ENCODE data around the gene LRRC4C.

LRRC4C gene

DNA sequence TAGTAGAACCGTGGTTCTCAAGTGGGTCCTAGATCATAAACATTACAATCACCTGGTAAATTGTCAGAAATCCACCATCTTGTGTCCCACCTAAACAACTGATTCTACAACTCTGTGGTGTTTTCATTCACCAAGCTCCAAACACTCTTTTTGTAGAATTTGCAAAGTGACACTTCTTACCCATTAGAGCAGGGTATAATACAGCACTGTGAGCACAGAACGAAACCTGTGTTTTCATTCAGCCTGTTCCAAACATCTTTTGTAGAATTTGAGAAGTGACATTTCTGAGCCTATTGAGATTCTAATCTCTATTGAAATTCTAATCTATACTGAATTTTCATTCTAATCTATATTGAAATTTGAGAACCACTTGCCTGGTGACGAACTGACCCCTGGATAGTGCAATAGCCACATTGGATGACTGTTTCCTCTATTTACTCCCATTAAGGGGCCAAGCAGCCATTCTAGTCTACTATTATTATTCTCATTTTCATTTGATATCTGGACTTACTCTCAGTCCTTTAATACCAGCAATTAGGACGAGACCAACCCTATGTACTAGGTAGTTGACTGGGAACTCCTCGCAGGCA, 616.6 kb downstream of the LRRC4C start:
- TF ChIP-seq CTCF (conservative IDR thresholded peaks at IDR 0.05; ENCODE audit: low read length), result no peak
- no peak overlapping the region for H3K4me3 ChIP-seq (ENCODE audit: low read length)
- no peak for DNase-seq (ENCODE audit: low read depth)

DNA sequence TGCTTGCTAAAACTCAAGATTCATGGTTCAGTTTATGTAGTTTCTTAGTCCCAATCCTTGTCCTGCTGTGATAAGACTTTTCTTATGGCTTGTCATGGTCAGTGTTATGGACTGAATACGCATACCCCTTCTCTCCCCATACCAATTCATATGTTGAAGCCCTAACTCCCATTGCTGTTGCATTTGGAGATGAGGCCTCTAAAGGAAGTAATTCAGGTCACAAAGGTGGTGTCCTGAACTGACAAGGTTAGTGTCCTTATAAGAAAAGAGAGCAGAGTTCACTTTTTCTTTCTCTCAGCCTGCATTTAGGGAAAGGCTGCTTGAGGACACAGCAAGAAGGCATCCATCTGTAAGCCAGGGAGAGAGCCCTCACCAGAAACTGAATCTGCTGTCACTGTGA, 618.2 kb downstream of the LRRC4C start:
- H3K4me3 ChIP-seq (ENCODE audit: low read length), result no peak overlapping the region
- no peak for TF ChIP-seq CTCF (conservative IDR thresholded peaks at IDR 0.05; ENCODE audit: low read length)
- no peak for DNase-seq (ENCODE audit: low read depth)

GRCh38 chr11:40838181-40838683, 621.2 kb downstream of the LRRC4C start:
- no peak for DNase-seq (ENCODE audit: low read depth)
- no peak for TF ChIP-seq CTCF (conservative IDR thresholded peaks at IDR 0.05; ENCODE audit: low read length)
- H3K4me3 ChIP-seq (ENCODE audit: low read length), result no peak overlapping the region

GRCh38 chr11:40827116-40827515, 632.3 kb downstream of the LRRC4C start:
- TF ChIP-seq CTCF (conservative IDR thresholded peaks at IDR 0.05; ENCODE audit: low read length), result no peak

GRCh38 chr11:40826601-40827000, 632.9 kb downstream of the LRRC4C start:
- H3K4me3 ChIP-seq (ENCODE audit: low read length), result no peak overlapping the region
- TF ChIP-seq CTCF (conservative IDR thresholded peaks at IDR 0.05; ENCODE audit: low read length), result no peak
- DNase-seq (ENCODE audit: low read depth), result no peak

More at GRCh38 chr11:40827116-40827515, 632.3 kb downstream of the LRRC4C start:
- no peak overlapping the region for H3K4me3 ChIP-seq (ENCODE audit: low read length)
- no peak for DNase-seq (ENCODE audit: low read depth)

GRCh38 chr11:40825201-40825834, 634.1 kb downstream of the LRRC4C start:
- H3K4me3 ChIP-seq (ENCODE audit: low read length), result no peak overlapping the region
- no peak for TF ChIP-seq CTCF (conservative IDR thresholded peaks at IDR 0.05; ENCODE audit: low read length)
- DNase-seq (ENCODE audit: low read depth), result no peak

- no peak for DNase-seq (ENCODE audit: low read depth)
- TF ChIP-seq CTCF (conservative IDR thresholded peaks at IDR 0.05; ENCODE audit: low read length), result no peak
- H3K4me3 ChIP-seq (ENCODE audit: low read length), result no peak overlapping the region
Observed at GRCh38 chr11:40819230-40819629, 640.2 kb downstream of the LRRC4C start.

Measured in AG10803 (cell line).